Body of pancreas (tissue), 4 donors: ENCODE measurements around the gene CCL16.

Experiments
- CTCF ChIP-seq, 7 experiments: fragments of 450-650 bp in 4 of 7; fragments of 200-600 bp in 3 of 7; sonication (generic) in 3 of 7; IDR thresholded peaks; one replicate each; pipeline ENCODE4 v1.5.1; 2016 to 2019; ENCODE audit warnings: antibody characterized with exemption in 7 of 7
- POLR2A ChIP-seq, 3 donors: fragments of 450-650 bp; IDR thresholded peaks; one replicate each; pipeline ENCODE4 v1.6.1; 2016; ENCODE audit warnings: antibody characterized with exemption in 3 of 3, mild to moderate bottlenecking in 2 of 3

- no peak for TF ChIP-seq CTCF (IDR thresholded peaks at IDR 0.05)
- TF ChIP-seq POLR2A (IDR thresholded peaks at IDR 0.05) = no peak
Measured at GRCh38 chr17:35998018-35998545, 16.8 kb upstream of the CCL16 start.
